K562 (cell line): Measurements from ENCODE around the gene PLOD1. TPM values are rescaled to one million over a fixed set of nuclear protein-coding genes. Genes with fewer than 3 reads are reported as not detected.

Experiments
- ATAC-seq: fragments of 200-7000 bp; cut with Tn5 transposase; 3 replicates; pipeline ENCODE4 v1.9.1; 2020; ENCODE audit warnings: moderate library complexity
- BruUV-seq: library from RNA; stranded (reverse); fragments of 400-500 nt; replicated peaks from 2 replicates; lab custom pipeline; 2021; lab: Mats Ljungman, UMichigan
- CTCF ChIA-PET: fragments of 300-600 bp; formaldehyde crosslinking; extraction: SDS; loops from one replicate; lab custom pipeline; 2021; ENCODE audit warnings: low intra/inter-chr PET ratio; lab: Yijun Ruan, JAX
- POLR2A ChIA-PET: fragments of 300-600, 350-650 bp; sonication (Branson Sonifier 250); formaldehyde crosslinking; extraction: SDS; loops from one replicate; lab custom pipeline; 2021; ENCODE audit warnings: antibody characterized with exemption, inconsistent platforms; lab: Yijun Ruan, JAX
- DNase-seq, 4 experiments: peaks; one replicate each; pipeline versions ENCODE4 v3.0.0 to v3.0.0-alpha.2; 2011 to 2018; ENCODE audit warnings: low spot score in 3 of 4, mixed read lengths in 3 of 4; ENCODE audit errors: extremely low read depth in 1 of 4
- FAIRE-seq: peaks from 2 replicates; lab custom pipeline; 2011; peaks lifted over from hg19 to GRCh38; lab: Jason Lieb, UNC
- H2AFZ ChIP-seq: 2 replicates; pipeline ENCODE4 v1.6.0; 2011; ENCODE audit warnings: low read depth, low read length, control low read depth, inconsistent platforms
- H3K27ac ChIP-seq: fragments of 200-600 bp; 3 replicates; pipeline ENCODE4 v1.8.0; 2011; ENCODE audit warnings: low read depth, mild to moderate bottlenecking, control low read depth, inconsistent platforms, low read length, moderate library complexity, mixed read lengths; ENCODE audit errors: extremely low read depth
- H3K27me3 ChIP-seq, 2 experiments: fragments of 300-600 bp in 1 of 2; 2 replicates in 1 of 2; 3 replicates in 1 of 2; pipeline versions ENCODE4 v1.6.0 to v1.8.0; 2011; ENCODE audit warnings: inconsistent platforms in 2 of 2, low read length in 2 of 2, mild to moderate bottlenecking in 1 of 2, mixed read lengths in 1 of 2, moderate library complexity in 1 of 2; ENCODE audit not compliant: control insufficient read depth in 2 of 2, insufficient read depth in 2 of 2
- H3K36me3 ChIP-seq: fragments of 300-600 bp; 3 replicates; pipeline ENCODE4 v1.8.0; 2011; ENCODE audit warnings: mild to moderate bottlenecking, low read length, inconsistent platforms; ENCODE audit not compliant: control insufficient read depth, insufficient read depth
- H3K4me1 ChIP-seq, 2 experiments: fragments of 200-600 bp in 1 of 2; replicated peaks in 1 of 2; 2 replicates in 1 of 2; 3 replicates in 1 of 2; pipeline versions ENCODE4 v1.5.1 to v1.8.0; 2011; ENCODE audit warnings: inconsistent platforms in 2 of 2, low read length in 2 of 2, mild to moderate bottlenecking in 1 of 2, mixed read lengths in 1 of 2, moderate library complexity in 1 of 2; ENCODE audit not compliant: control insufficient read depth in 2 of 2, insufficient read depth in 2 of 2
- H3K4me2 ChIP-seq: 2 replicates; pipeline ENCODE4 v1.6.1; 2011; ENCODE audit warnings: low read length, control low read depth, inconsistent platforms, mixed read lengths; ENCODE audit not compliant: insufficient read depth
- H3K4me3 ChIP-seq: fragments of 200-600 bp; sonication (generic), shearing (Covaris generic); 2 replicates; pipeline ENCODE4 v1.5.1; 2016; ENCODE audit warnings: control low read depth, inconsistent platforms
- H3K79me2 ChIP-seq: fragments of 200-600 bp; 3 replicates; pipeline ENCODE4 v1.8.0; 2011; ENCODE audit warnings: low read length, inconsistent platforms; ENCODE audit not compliant: control insufficient read depth, insufficient read depth
- H3K9ac ChIP-seq, 2 experiments: 2 replicates each; pipeline versions ENCODE4 v1.6.0 to v1.6.1; 2011; ENCODE audit warnings: low read depth in 2 of 2, low read length in 2 of 2, control low read depth in 1 of 2, inconsistent platforms in 1 of 2, mild to moderate bottlenecking in 1 of 2, mixed read lengths in 1 of 2; ENCODE audit not compliant: insufficient read depth in 1 of 2
- H3K9me1 ChIP-seq: one replicate; pipeline ENCODE4 v1.6.0; 2011; ENCODE audit warnings: inconsistent platforms, mild to moderate bottlenecking, low read length, moderate library complexity; ENCODE audit not compliant: control insufficient read depth, insufficient read depth
- H3K9me3 ChIP-seq: replicated peaks from 2 replicates; pipeline ENCODE4 v1.5.1; 2011; ENCODE audit warnings: low read depth, low read length, inconsistent platforms; ENCODE audit not compliant: control insufficient read depth, insufficient read depth
- H4K20me1 ChIP-seq: replicated peaks from 2 replicates; pipeline ENCODE4 v1.6.1; 2011; ENCODE audit warnings: low read length, inconsistent platforms, mixed read lengths; ENCODE audit not compliant: control insufficient read depth, insufficient read depth
- HOXB6 ChIP-seq: fragments of 250-450 bp; sonication (Bioruptor Pico); IDR thresholded peaks from 2 replicates; pipeline ENCODE4 v1.5.1; 2022; ENCODE audit warnings: mild to moderate bottlenecking, borderline replicate concordance
- NR4A1 ChIP-seq, 2 experiments: fragments of 250-450 bp in 1 of 2; fragments of 450-650 bp in 1 of 2; sonication (Bioruptor Pico) in 1 of 2; IDR thresholded peaks; 2 replicates each; pipeline versions ENCODE4 v1.4.0 to v1.6.1; 2016 to 2020; ENCODE audit warnings: mild to moderate bottlenecking in 2 of 2, missing compliant biosample characterization in 1 of 2, missing genetic modification characterization in 1 of 2, moderate library complexity in 1 of 2
- POLR2G ChIP-seq: fragments of 200-400 bp; formaldehyde crosslinking; IDR thresholded peaks from 2 replicates; pipeline ENCODE4 v1.6.1; 2017; ENCODE audit warnings: low read depth, mild to moderate bottlenecking, antibody characterized with exemption, low read length, moderate library complexity
- WGBS: fragments of 100-300 bp; shearing (Covaris generic); methylation state at CpG from one replicate; pipeline ENCODE4 v1.1.6; 2016; ENCODE audit warnings: low coverage, mixed read lengths; ENCODE audit not compliant: insufficient coverage; ENCODE audit errors: missing lambda C conversion rate; 5-methylcytosine and 5-hydroxymethylcytosine counted together
- in situ Hi-C: fragments of 300-500 bp; cut with MboI; formaldehyde crosslinking; loops from 4 replicates; pipeline ENCODE4 v1.15.0; 2018; ENCODE audit warnings: inconsistent platforms, mixed read lengths
- intact Hi-C: fragments of 100-400 bp; cut with micrococcal nuclease; formaldehyde crosslinking; loops from 2 replicates; pipeline ENCODE4 v1.14.2; 2022
- polyA plus RNA-seq, 8 experiments: library from polyadenylated mRNA; depleted of rRNA in 4 of 8; stranded (reverse) in 5 of 8; unstranded in 3 of 8; fragments of >200 nt; fragmentation: Nextera tagmentation in 2 of 8; fragmentation: Illumina TruSeq in 1 of 8; extraction: Ambion mirVana in 2 of 8; extraction: Trizol in 1 of 8; gene quantifications; 2 replicates each; pipeline versions ENCODE4 v1.2.1 to v1.2.3, GENCODE V29; 2011 to 2014; ENCODE audit warnings: inconsistent platforms in 1 of 8, missing spikeins in 1 of 8
- total RNA-seq, 7 experiments: library from RNA; depleted of rRNA in 6 of 7; stranded (reverse); fragments of >200 nt in 6 of 7; fragmentation: Illumina TruSeq in 2 of 7; extraction: Trizol in 2 of 7; gene quantifications; 2 replicates each; pipeline versions ENCODE4 v1.2.1 to v1.2.3, GENCODE V29; 2011 to 2021; ENCODE audit warnings: low replicate concordance in 1 of 7

Gene PLOD1
- total and polyA plus RNA-seq, 9 of the 15 experiments (the other 6 are each of a cell fraction or from before 2014, with no cell fraction given), result 16.6 to 90.8 (median 52.7) TPM

DNA sequence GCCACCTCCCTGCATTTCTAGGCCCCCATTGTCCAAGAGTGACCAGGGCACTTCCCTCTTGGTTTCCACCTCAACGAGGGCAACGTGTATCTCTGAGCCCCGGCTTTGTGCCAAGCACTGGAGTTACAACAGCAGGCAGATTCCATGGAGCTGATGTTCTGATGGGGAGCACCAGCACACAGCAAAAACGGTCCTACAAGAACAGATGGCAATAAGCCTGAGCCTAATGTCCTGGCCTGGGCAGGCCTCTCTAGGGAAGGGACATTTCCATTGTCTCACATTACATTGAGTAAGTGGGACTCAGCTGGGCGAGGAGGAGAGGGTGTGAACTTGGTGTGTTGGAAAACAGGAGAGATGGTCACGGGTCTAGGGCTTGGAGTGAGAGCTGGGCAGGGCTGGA, 48.6 kb upstream of the PLOD1 start:
- no peaks in the 10 kb centered on the region for H3K27me3 ChIP-seq
- H2AFZ ChIP-seq, result peak overlapping the region; percentile 55
- no peaks in the 10 kb centered on the region for H3K36me3 ChIP-seq
- 60% methylated on average over 6 of the region's 6 CpGs for WGBS
- H3K27ac ChIP-seq, result no peak overlapping the region
- H3K4me3 ChIP-seq, result no peak overlapping the region
- intact Hi-C loops (loop anchor here (10.0 kb wide), 1 partner anchor 221 kb away; the partner anchor contains the start of gene FBXO6), in situ Hi-C loops (no loop called here)
- peak overlapping the region in 1 of 2 experiments; percentile 28; a peak in 2 of 4 replicates for H3K9ac ChIP-seq
- H3K79me2 ChIP-seq, result no peaks in the 10 kb centered on the region; the same call in 2 of the 3 replicates
- H3K4me1 ChIP-seq, result peaks cover 30 to 50% of the 10 kb centered on the region in 2 experiments
- DNase-seq (no peak), ATAC-seq (no peak), FAIRE-seq (no peak)
- CTCF ChIA-PET, result no interaction called here
- H3K9me3 ChIP-seq, result peaks cover 3% of the 10 kb centered on the region; the same call in 1 of the 2 replicates
- no peak overlapping the region for H3K4me2 ChIP-seq
- H3K9me1 ChIP-seq, result no peaks in the 10 kb centered on the region
- POLR2A ChIA-PET, result interaction anchor here (0.6 to 6.1 kb wide), 2 partner anchors 23 to 100 kb away, joined by 3 to 78 read pairs; no protein-coding TSS in a partner anchor
- H4K20me1 ChIP-seq, result no peaks in the 10 kb centered on the region
- TF ChIP-seq POLR2G, result no peak
- TF ChIP-seq HOXB6 (CRISPR knock-in tag), result 0 out of 2 replicates have a peak, but pooled peaks have one; percentile 22
- BruUV-seq, result no TSS peak

DNA sequence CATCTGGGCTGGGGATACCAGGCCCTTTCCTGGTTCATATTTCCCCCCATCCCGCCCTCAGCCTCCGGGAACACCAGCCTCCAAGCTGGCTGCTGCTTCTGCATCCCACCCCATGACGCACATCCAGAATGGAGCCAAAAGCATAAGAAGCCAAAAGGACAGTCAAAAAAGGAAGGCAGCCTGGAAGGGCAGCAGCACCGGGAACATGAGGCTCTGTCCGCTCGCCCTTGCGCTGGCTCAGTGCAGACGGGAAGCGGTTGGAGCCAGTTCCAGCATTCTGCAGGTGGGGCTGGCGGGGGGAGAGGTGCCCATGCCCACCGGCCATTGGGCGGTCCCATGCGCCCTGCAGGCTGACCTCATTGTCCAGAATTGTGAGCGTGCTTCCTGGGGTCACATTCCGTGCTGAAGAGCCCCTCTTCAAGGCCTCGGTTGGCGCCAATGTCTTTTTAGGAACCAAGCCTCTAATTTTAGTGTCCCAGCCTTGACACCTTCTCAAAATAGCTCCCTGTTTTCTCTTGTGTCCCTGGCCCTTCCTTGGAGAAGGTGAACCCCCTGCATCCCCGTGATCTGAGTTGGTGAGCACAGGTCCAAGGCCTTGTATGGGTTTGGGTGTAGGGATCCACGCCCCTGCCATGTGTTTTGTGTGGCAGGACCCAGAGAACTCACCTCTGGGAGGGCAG, 47.4 kb upstream of the PLOD1 start:
- H3K27ac ChIP-seq, result no peak overlapping the region
- H4K20me1 ChIP-seq, result no peaks in the 10 kb centered on the region
- TF ChIP-seq NR4A1 (CRISPR knock-in tag; IDR thresholded peaks at IDR 0.05) (no peak), NR4A1 (tag; IDR thresholded peaks at IDR 0.05) (no peak)
- H3K9me3 ChIP-seq, result no peaks in the 10 kb centered on the region
- no peak overlapping the region for H2AFZ ChIP-seq
- no peaks in the 10 kb centered on the region for H3K36me3 ChIP-seq
- CTCF ChIA-PET, result no interaction called here
- no peak overlapping the region for H3K4me2 ChIP-seq
- H3K9me1 ChIP-seq, result no peaks in the 10 kb centered on the region
- H3K79me2 ChIP-seq, result no peaks in the 10 kb centered on the region; the same call in 2 of the 3 replicates
- WGBS, result 72% methylated on average over 19 of the region's 19 CpGs
- H3K4me3 ChIP-seq, result no peak overlapping the region
- no peak for FAIRE-seq
- BruUV-seq, result no TSS peak
- POLR2A ChIA-PET, result interaction anchor here (0.6 to 6.1 kb wide), 6 partner anchors 12 to 391 kb away, joined by 3 to 78 read pairs (median 3); no protein-coding TSS in a partner anchor
- no peak for ATAC-seq
- in situ Hi-C loops, result no loop called here
- H3K9ac ChIP-seq, result peak overlapping the region in 1 of 2 experiments; percentile 46; a peak in 2 of 4 replicates
- H3K4me1 ChIP-seq, result peaks cover 18 to 42% of the 10 kb centered on the region in 2 experiments
- intact Hi-C loops, result loop anchor here (10.0 kb wide), 1 partner anchor 222 kb away; the partner anchor contains the start of gene FBXO6
- H3K27me3 ChIP-seq, result no peaks in the 10 kb centered on the region
- no peak for DNase-seq
